H9 (cell line): ENCODE results near the gene COL4A2. TPM values are rescaled to one million over a fixed set of nuclear protein-coding genes. Genes with fewer than 3 reads are reported as not detected.

Experiments
- DNase-seq: peaks from one replicate; pipeline ENCODE4 v3.0.0-alpha.2; 2017
- H2AFZ ChIP-seq: one replicate; pipeline ENCODE4 v1.6.1; 2013; ENCODE audit warnings: mild to moderate bottlenecking, low read length, control low read depth, moderate library complexity
- H2AK5ac ChIP-seq: 2 replicates; pipeline ENCODE4 v1.6.1; 2013; ENCODE audit warnings: low read length, control low read depth, mixed read lengths; ENCODE audit not compliant: insufficient read length
- H2BK120ac ChIP-seq: one replicate; pipeline ENCODE4 v1.6.1; 2013; ENCODE audit warnings: low read depth, mild to moderate bottlenecking, low read length, control low read depth, inconsistent platforms; ENCODE audit not compliant: poor library complexity, severe bottlenecking
- H2BK12ac ChIP-seq: 2 replicates; pipeline ENCODE4 v1.6.1; 2013; ENCODE audit warnings: low read length, control low read depth, mixed read lengths, low read depth; ENCODE audit not compliant: insufficient read length
- H2BK15ac ChIP-seq: 2 replicates; pipeline ENCODE4 v1.6.1; 2013; ENCODE audit warnings: low read depth, low read length, control low read depth
- H2BK20ac ChIP-seq: one replicate; pipeline ENCODE4 v1.6.1; 2013; ENCODE audit warnings: low read depth, mild to moderate bottlenecking, low read length, control low read depth, inconsistent platforms; ENCODE audit not compliant: poor library complexity, severe bottlenecking
- H2BK5ac ChIP-seq: 2 replicates; pipeline ENCODE4 v1.6.1; 2013; ENCODE audit warnings: low read length, control low read depth, mixed read lengths; ENCODE audit not compliant: insufficient read length
- H3K14ac ChIP-seq: 2 replicates; pipeline ENCODE4 v1.6.1; 2013; ENCODE audit warnings: low read length, control low read depth; ENCODE audit not compliant: insufficient read depth
- H3K18ac ChIP-seq: 2 replicates; pipeline ENCODE4 v1.6.1; 2013; ENCODE audit warnings: low read depth, mild to moderate bottlenecking, mixed read lengths, low read length, control low read depth; ENCODE audit not compliant: insufficient read length
- H3K23ac ChIP-seq: 2 replicates; pipeline ENCODE4 v1.6.1; 2013; ENCODE audit warnings: low read length, control low read depth, mixed read lengths, low read depth; ENCODE audit not compliant: insufficient read length
- H3K23me2 ChIP-seq: 2 replicates; pipeline ENCODE4 v1.6.1; 2013; ENCODE audit warnings: low read depth, mild to moderate bottlenecking, mixed read lengths, low read length, control low read depth; ENCODE audit not compliant: insufficient read length, poor library complexity, severe bottlenecking
- H3K27ac ChIP-seq: 2 replicates; pipeline ENCODE4 v1.5.1; 2013; ENCODE audit warnings: low read length, control low read depth, mixed read lengths, low read depth; ENCODE audit not compliant: insufficient read length
- H3K27me3 ChIP-seq: 2 replicates; pipeline ENCODE4 v1.6.1; 2013; ENCODE audit warnings: low read length, control low read depth, inconsistent platforms; ENCODE audit not compliant: insufficient read depth
- H3K4ac ChIP-seq: 2 replicates; pipeline ENCODE4 v1.6.1; 2013; ENCODE audit warnings: low read depth, mild to moderate bottlenecking, control low read depth, inconsistent platforms, low read length, moderate library complexity
- H3K4me1 ChIP-seq: 2 replicates; pipeline ENCODE4 v1.6.1; 2013; ENCODE audit warnings: low read length, control low read depth, inconsistent platforms; ENCODE audit not compliant: insufficient read depth
- H3K4me2 ChIP-seq: 2 replicates; pipeline ENCODE4 v1.6.1; 2013; ENCODE audit warnings: low read length, control low read depth, mixed read lengths; ENCODE audit not compliant: insufficient read length, insufficient read depth
- H3K56ac ChIP-seq: 2 replicates; pipeline ENCODE4 v1.6.1; 2013; ENCODE audit warnings: low read depth, mild to moderate bottlenecking, mixed read lengths, low read length, control low read depth; ENCODE audit not compliant: insufficient read length
- H3K79me1 ChIP-seq: 2 replicates; pipeline ENCODE4 v1.6.1; 2013; ENCODE audit warnings: low read depth, mild to moderate bottlenecking, moderate library complexity, low read length, control low read depth, inconsistent platforms; ENCODE audit not compliant: insufficient read depth, poor library complexity, severe bottlenecking
- H3K79me2 ChIP-seq: 2 replicates; pipeline ENCODE4 v1.6.1; 2013; ENCODE audit warnings: low read length, control low read depth, inconsistent platforms; ENCODE audit not compliant: insufficient read depth
- H3K9ac ChIP-seq: 2 replicates; pipeline ENCODE4 v1.6.1; 2013; ENCODE audit warnings: low read length, control low read depth, mixed read lengths; ENCODE audit not compliant: insufficient read length; ENCODE audit errors: extremely low read depth
- H3K9me3 ChIP-seq: one replicate; pipeline ENCODE4 v1.6.1; 2013; ENCODE audit warnings: low read depth, low read length, inconsistent platforms; ENCODE audit not compliant: control insufficient read depth
- H3T11ph ChIP-seq: one replicate; pipeline ENCODE4 v1.6.1; 2013; ENCODE audit warnings: mild to moderate bottlenecking, low read length, control low read depth, inconsistent platforms
- H4K20me1 ChIP-seq: one replicate; pipeline ENCODE4 v1.6.1; 2013; ENCODE audit not compliant: control insufficient read depth, insufficient read length, insufficient read depth
- H4K5ac ChIP-seq: 2 replicates; pipeline ENCODE4 v1.6.1; 2013; ENCODE audit warnings: low read depth, mild to moderate bottlenecking, mixed read lengths, low read length, control low read depth; ENCODE audit not compliant: insufficient read length
- H4K8ac ChIP-seq: replicated peaks from 2 replicates; pipeline ENCODE4 v1.6.1; 2013; ENCODE audit warnings: low read length, control low read depth, mixed read lengths, low read depth; ENCODE audit not compliant: insufficient read length
- H4K91ac ChIP-seq: 2 replicates; pipeline ENCODE4 v1.6.1; 2013; ENCODE audit warnings: low read depth, mild to moderate bottlenecking, moderate library complexity, mixed read lengths, low read length, control low read depth; ENCODE audit not compliant: insufficient read length
- H3K27ac Mint-ChIP-seq, 3 experiments: 2 replicates in 2 of 3; 3 replicates in 1 of 3; pipeline ENCODE4 v1.8.0; 2020 to 2021; ENCODE audit warnings: mixed read lengths in 3 of 3, mild to moderate bottlenecking in 1 of 3, moderate library complexity in 1 of 3
- H3K27me3 Mint-ChIP-seq: 2 replicates; pipeline ENCODE4 v1.8.0; 2021; ENCODE audit warnings: low read depth, mild to moderate bottlenecking, moderate library complexity, mixed read lengths
- H3K36me3 Mint-ChIP-seq, 3 experiments: 2 replicates in 2 of 3; 3 replicates in 1 of 3; pipeline ENCODE4 v1.8.0; 2020 to 2021; ENCODE audit warnings: low read depth in 3 of 3, mixed read lengths in 3 of 3; ENCODE audit not compliant: insufficient read depth in 1 of 3
- H3K4me1 Mint-ChIP-seq, 2 experiments: 2 replicates each; pipeline ENCODE4 v1.8.0; 2020; ENCODE audit warnings: mixed read lengths in 2 of 2
- H3K4me3 Mint-ChIP-seq, 2 experiments: 2 replicates in 1 of 2; 3 replicates in 1 of 2; pipeline ENCODE4 v1.8.0; 2020 to 2021; ENCODE audit warnings: mild to moderate bottlenecking in 2 of 2, mixed read lengths in 2 of 2, moderate library complexity in 1 of 2
- H3K9me3 Mint-ChIP-seq, 2 experiments: 2 replicates in 1 of 2; 3 replicates in 1 of 2; pipeline ENCODE4 v1.8.0; 2020; ENCODE audit warnings: mild to moderate bottlenecking in 2 of 2, mixed read lengths in 2 of 2, moderate library complexity in 1 of 2
- CTCF ChIP-seq: fragments of 200-600 bp; sonication (generic); conservative IDR thresholded peaks from 3 replicates; pipeline ENCODE4 v1.8.0; 2021; ENCODE audit warnings: antibody characterized with exemption, mild to moderate bottlenecking
- WGBS: extraction: QIAGEN DNeasy Blood & Tissue Kit; methylation state at CpG from one replicate; pipeline ENCODE4 v1.1.7; 2013; ENCODE audit warnings: missing lambda C conversion rate, low lambda C conversion rate, mixed read lengths; ENCODE audit not compliant: insufficient read length; ENCODE audit errors: extremely low coverage; 5-methylcytosine and 5-hydroxymethylcytosine counted together
- total RNA-seq: library from RNA; stranded (reverse); gene quantifications from 2 replicates; pipeline ENCODE4 v1.2.1, GENCODE V29; 2021

Gene COL4A2
- total RNA-seq, 1 experiment from 2014 or later: 76.5 TPM

- H3K9ac ChIP-seq: no peak overlapping the region
- no peak overlapping the region for H3K4me3 Mint-ChIP-seq
- no peak overlapping the region for H2BK15ac ChIP-seq
- H3K36me3 Mint-ChIP-seq: 0 out of 7 replicates have a peak, but pooled peaks cover 0 to 2% (median 0%) of the 10 kb centered on the region in 3 experiments
- no peak overlapping the region for H3K27ac ChIP-seq
- WGBS: no CpG with 5 or more reads among the region's 7 CpGs
- H3K4me2 ChIP-seq: no peak overlapping the region
- H3K4ac ChIP-seq: no peak overlapping the region
- H2BK5ac ChIP-seq: no peak overlapping the region
- no peak overlapping the region for H4K91ac ChIP-seq
- H3K18ac ChIP-seq: no peak overlapping the region
- no peaks in the 10 kb centered on the region for H4K20me1 ChIP-seq
- no peaks in the 10 kb centered on the region for H3K27me3 Mint-ChIP-seq
- H2AK5ac ChIP-seq: no peak overlapping the region
- peaks cover 25 to 26% of the 10 kb centered on the region in 2 experiments for H3K4me1 Mint-ChIP-seq
- H3K27me3 ChIP-seq: no peaks in the 10 kb centered on the region
- no peaks in the 10 kb centered on the region for H3K79me1 ChIP-seq
- no peak overlapping the region for H2BK20ac ChIP-seq
- no peak for DNase-seq
- no peak overlapping the region for H4K5ac ChIP-seq
- H3K79me2 ChIP-seq: no peaks in the 10 kb centered on the region
- no peak overlapping the region for H2BK12ac ChIP-seq
- H3T11ph ChIP-seq: no peak overlapping the region
- H3K56ac ChIP-seq: no peak overlapping the region
- H3K9me3 ChIP-seq: no peaks in the 10 kb centered on the region
- H3K27ac Mint-ChIP-seq: no peak overlapping the region
- no peak overlapping the region for H2BK120ac ChIP-seq
- no peak overlapping the region for H4K8ac ChIP-seq
- H3K4me1 ChIP-seq: peaks cover 1% of the 10 kb centered on the region; the same call in 1 of the 2 replicates
- no peak overlapping the region for H3K14ac ChIP-seq
- no peak for TF ChIP-seq CTCF
- no peaks in the 10 kb centered on the region for H3K23me2 ChIP-seq
- H3K9me3 Mint-ChIP-seq: no peaks in the 10 kb centered on the region; a peak in 1 of 5 replicates
- no peak overlapping the region for H2AFZ ChIP-seq
- no peak overlapping the region for H3K23ac ChIP-seq
These were observed 109.3 kb downstream of the COL4A2 start for GRCh38 chr13:110416131-110417025.
